Thyroid gland (tissue), 4 donors: ENCODE data around the gene PATJ.

Experiments
- POLR2A ChIP-seq, 2 donors: fragments of 450-650 bp; IDR thresholded peaks; one replicate each; pipeline ENCODE4 v1.6.1; 2017; ENCODE audit warnings: antibody characterized with exemption in 2 of 2, mild to moderate bottlenecking in 2 of 2, moderate library complexity in 1 of 2
- TF ChIP-seq, protein P1 (sequence below), 6 experiments: fragments of 200-600 bp in 3 of 6; fragments of 450-650 bp in 3 of 6; sonication (generic) in 3 of 6; IDR thresholded peaks; one replicate each; pipeline ENCODE4 v1.5.1; 2016 to 2019; ENCODE audit warnings: antibody characterized with exemption in 6 of 6, mild to moderate bottlenecking in 2 of 6, inconsistent platforms in 1 of 6, moderate library complexity in 1 of 6

DNA sequence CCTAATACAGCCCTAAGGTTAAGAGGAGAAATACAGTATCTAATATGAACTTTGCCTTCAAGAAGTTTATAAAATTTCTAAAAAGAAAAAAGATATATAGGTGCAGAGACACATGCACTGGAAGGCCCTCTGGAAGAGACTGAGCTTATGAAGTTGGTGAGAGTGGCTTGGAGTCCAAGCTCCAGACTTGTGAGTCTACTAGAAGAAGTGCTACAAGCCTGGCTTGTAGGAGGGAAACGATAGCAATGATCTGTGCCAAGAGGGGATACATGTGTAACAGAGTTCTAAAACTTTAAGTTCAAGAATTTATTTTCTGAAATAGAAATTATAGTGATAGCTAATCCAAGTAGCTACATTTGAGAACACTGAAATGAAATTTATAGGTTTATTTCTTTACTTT lies 213.0 kb downstream of the PATJ start:
- no peak for TF ChIP-seq POLR2A (IDR thresholded peaks at IDR 0.05)
- TF ChIP-seq, protein P1, sequence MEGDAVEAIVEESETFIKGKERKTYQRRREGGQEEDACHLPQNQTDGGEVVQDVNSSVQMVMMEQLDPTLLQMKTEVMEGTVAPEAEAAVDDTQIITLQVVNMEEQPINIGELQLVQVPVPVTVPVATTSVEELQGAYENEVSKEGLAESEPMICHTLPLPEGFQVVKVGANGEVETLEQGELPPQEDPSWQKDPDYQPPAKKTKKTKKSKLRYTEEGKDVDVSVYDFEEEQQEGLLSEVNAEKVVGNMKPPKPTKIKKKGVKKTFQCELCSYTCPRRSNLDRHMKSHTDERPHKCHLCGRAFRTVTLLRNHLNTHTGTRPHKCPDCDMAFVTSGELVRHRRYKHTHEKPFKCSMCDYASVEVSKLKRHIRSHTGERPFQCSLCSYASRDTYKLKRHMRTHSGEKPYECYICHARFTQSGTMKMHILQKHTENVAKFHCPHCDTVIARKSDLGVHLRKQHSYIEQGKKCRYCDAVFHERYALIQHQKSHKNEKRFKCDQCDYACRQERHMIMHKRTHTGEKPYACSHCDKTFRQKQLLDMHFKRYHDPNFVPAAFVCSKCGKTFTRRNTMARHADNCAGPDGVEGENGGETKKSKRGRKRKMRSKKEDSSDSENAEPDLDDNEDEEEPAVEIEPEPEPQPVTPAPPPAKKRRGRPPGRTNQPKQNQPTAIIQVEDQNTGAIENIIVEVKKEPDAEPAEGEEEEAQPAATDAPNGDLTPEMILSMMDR (IDR thresholded peaks at IDR 0.05), result no peak
